ENCODE measurements around the gene INPP4A.

GRCh38 chr2:98568161-98568956 lies 123.7 kb downstream of the INPP4A start:
- no peak for TF ChIP-seq ZFP30 (CRISPR knock-in tag; IDR thresholded peaks at IDR 0.05)
- TF ChIP-seq PATZ1 (CRISPR knock-in tag; IDR thresholded peaks at IDR 0.05; ENCODE audit: borderline replicate concordance) = no peak
- no peak for TF ChIP-seq SNAI2 (CRISPR knock-in tag; IDR thresholded peaks at IDR 0.05)
- no peak for TF ChIP-seq CSRNP3 (CRISPR knock-in tag; IDR thresholded peaks at IDR 0.05)
- no peak for TF ChIP-seq ISL1 (CRISPR knock-in tag; IDR thresholded peaks at IDR 0.05)
- no peak for TF ChIP-seq TSHZ2 (CRISPR knock-in tag; IDR thresholded peaks at IDR 0.05)
- TF ChIP-seq GLIS3 (CRISPR knock-in tag; IDR thresholded peaks at IDR 0.05) = no peak
- TF ChIP-seq TCF4 (CRISPR knock-in tag; IDR thresholded peaks at IDR 0.05; ENCODE audit: borderline replicate concordance) = no peak
- TF ChIP-seq TOX (CRISPR knock-in tag; IDR thresholded peaks at IDR 0.05; ENCODE audit: borderline replicate concordance) = no peak

All from SK-N-SH treated with all-trans-retinoic acid at 6 μM for 48 hours (cell line).